ENCODE results near the gene PANK3.

DNA sequence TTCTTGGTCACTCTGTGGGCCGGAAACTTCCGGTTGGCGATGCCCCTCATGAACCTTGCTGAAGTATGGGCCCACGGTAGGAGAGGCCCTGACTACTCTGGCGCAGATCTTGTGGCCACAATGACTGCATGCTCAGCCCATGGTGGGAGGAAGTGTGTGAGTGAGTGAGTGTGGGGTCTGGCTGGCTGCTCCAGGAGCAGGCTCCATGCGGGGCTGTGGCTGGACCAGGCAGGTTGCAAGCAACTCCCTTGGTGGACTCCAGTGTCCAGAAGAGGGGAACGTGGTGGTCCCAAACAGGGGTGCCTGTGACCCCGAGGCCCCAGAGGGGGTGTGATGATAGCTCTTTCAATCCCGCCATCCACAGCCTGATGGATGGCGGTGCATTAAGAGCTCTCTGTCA, 35.5 kb upstream of the PANK3 start:
- TF ChIP-seq, protein P1, sequence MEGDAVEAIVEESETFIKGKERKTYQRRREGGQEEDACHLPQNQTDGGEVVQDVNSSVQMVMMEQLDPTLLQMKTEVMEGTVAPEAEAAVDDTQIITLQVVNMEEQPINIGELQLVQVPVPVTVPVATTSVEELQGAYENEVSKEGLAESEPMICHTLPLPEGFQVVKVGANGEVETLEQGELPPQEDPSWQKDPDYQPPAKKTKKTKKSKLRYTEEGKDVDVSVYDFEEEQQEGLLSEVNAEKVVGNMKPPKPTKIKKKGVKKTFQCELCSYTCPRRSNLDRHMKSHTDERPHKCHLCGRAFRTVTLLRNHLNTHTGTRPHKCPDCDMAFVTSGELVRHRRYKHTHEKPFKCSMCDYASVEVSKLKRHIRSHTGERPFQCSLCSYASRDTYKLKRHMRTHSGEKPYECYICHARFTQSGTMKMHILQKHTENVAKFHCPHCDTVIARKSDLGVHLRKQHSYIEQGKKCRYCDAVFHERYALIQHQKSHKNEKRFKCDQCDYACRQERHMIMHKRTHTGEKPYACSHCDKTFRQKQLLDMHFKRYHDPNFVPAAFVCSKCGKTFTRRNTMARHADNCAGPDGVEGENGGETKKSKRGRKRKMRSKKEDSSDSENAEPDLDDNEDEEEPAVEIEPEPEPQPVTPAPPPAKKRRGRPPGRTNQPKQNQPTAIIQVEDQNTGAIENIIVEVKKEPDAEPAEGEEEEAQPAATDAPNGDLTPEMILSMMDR (IDR thresholded peaks at IDR 0.05; ENCODE audit: low read depth, low read length), result no peak
- no peak for TF ChIP-seq EZH2phosphoT487 (IDR thresholded peaks at IDR 0.05; ENCODE audit: low read depth)

Measured in OCI-LY3 (cell line).